ENCODE results near the gene SGCA.

SGCA gene

GRCh38 chr17:50134206-50135110 is 31.3 kb upstream of the SGCA start:
- DNase-seq (ENCODE audit: low spot score), result no peak

GRCh38 chr17:50135316-50136095 is 30.3 kb upstream of the SGCA start:
- no peak for DNase-seq (ENCODE audit: low spot score)

GRCh38 chr17:50136096-50136687 is 29.6 kb upstream of the SGCA start:
- DNase-seq (ENCODE audit: low spot score), result no peak

GRCh38 chr17:50137042-50137441 is 28.8 kb upstream of the SGCA start:
- DNase-seq (ENCODE audit: low spot score), result no peak

GRCh38 chr17:50139185-50139783 is 26.5 kb upstream of the SGCA start:
- no peak for DNase-seq (ENCODE audit: low spot score)

- DNase-seq (ENCODE audit: low spot score), result peak; percentile 79
Observed at GRCh38 chr17:50139950-50140885, 25.6 kb upstream of the SGCA start.

GRCh38 chr17:50141026-50141744 is 24.6 kb upstream of the SGCA start:
- no peak for DNase-seq (ENCODE audit: low spot score)

- DNase-seq (ENCODE audit: low spot score), result no peak
Observed at GRCh38 chr17:50141745-50142110, 24.1 kb upstream of the SGCA start.

GRCh38 chr17:50143461-50144176 is 22.2 kb upstream of the SGCA start:
- DNase-seq (ENCODE audit: low spot score), result no peak

GRCh38 chr17:50144355-50144754 is 21.4 kb upstream of the SGCA start:
- no peak for DNase-seq (ENCODE audit: low spot score)

- no peak for DNase-seq (ENCODE audit: low spot score)
Observed at GRCh38 chr17:50144845-50145531, 20.8 kb upstream of the SGCA start.

GRCh38 chr17:50145532-50146229 is 20.1 kb upstream of the SGCA start:
- no peak for DNase-seq (ENCODE audit: low spot score)

- no peak for DNase-seq (ENCODE audit: low spot score)
Observed at GRCh38 chr17:50146230-50146926, 19.4 kb upstream of the SGCA start.

GRCh38 chr17:50146927-50147665 is 18.7 kb upstream of the SGCA start:
- no peak for DNase-seq (ENCODE audit: low spot score)

GRCh38 chr17:50147841-50148225 is 18.0 kb upstream of the SGCA start:
- DNase-seq (ENCODE audit: low spot score), result no peak

- DNase-seq (ENCODE audit: low spot score), result no peak
Observed at GRCh38 chr17:50148226-50149090, 17.3 kb upstream of the SGCA start.

- no peak for DNase-seq (ENCODE audit: low spot score)
Observed at GRCh38 chr17:50149091-50149416, 16.8 kb upstream of the SGCA start.

Measured in COLO829 (cell line).